ENCODE measurements around the gene BANK1.

BANK1 gene

DNA sequence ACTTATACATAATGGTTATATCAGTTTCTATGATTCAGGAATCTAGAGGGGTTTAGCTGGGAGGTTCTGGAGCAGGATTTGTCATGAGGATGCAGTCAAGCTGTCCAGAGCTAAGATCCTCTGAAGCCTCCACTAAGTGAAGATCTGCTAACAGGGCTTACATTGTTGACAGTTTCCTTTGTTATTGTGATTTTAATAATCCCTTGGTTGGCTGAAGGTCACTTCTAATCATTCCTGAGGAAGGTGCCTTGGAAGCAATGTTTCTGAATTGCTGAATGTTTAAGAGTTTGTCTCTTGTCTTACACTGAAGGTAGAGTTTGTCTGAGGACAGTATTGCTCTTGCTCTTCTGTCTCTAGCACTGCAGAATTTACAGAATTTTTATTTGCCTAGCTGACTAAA lies 41.3 kb downstream of the BANK1 start:
- no peak for DNase-seq (ENCODE audit: low spot score)
- Histone ChIP-seq H3K27ac (no peak overlapping the region), H3K4me3 (no peak overlapping the region)
- TF ChIP-seq, protein P1, sequence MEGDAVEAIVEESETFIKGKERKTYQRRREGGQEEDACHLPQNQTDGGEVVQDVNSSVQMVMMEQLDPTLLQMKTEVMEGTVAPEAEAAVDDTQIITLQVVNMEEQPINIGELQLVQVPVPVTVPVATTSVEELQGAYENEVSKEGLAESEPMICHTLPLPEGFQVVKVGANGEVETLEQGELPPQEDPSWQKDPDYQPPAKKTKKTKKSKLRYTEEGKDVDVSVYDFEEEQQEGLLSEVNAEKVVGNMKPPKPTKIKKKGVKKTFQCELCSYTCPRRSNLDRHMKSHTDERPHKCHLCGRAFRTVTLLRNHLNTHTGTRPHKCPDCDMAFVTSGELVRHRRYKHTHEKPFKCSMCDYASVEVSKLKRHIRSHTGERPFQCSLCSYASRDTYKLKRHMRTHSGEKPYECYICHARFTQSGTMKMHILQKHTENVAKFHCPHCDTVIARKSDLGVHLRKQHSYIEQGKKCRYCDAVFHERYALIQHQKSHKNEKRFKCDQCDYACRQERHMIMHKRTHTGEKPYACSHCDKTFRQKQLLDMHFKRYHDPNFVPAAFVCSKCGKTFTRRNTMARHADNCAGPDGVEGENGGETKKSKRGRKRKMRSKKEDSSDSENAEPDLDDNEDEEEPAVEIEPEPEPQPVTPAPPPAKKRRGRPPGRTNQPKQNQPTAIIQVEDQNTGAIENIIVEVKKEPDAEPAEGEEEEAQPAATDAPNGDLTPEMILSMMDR (IDR thresholded peaks at IDR 0.05), result no peak

DNA sequence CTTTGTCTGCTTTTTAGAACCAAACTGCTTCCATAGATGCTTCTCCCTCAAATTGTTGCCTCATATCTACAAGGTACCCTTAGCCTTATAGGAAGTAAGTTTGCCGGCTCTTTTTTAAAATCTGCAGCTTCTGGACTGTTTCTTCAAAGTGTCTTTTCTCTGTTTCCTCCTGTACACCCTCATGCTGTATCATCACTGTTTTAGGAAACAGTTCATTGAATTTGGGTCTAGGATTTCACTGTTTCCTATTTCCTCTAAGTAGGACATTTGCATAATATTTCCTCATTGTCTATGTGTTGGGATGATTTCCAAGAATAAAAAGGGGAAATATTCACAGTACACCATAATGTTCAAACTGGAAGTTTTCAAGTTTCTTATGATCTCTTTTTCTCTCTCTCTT lies 43.0 kb downstream of the BANK1 start:
- H3K27ac ChIP-seq, result no peak overlapping the region
- no peak overlapping the region for H3K4me3 ChIP-seq
- no peak for DNase-seq (ENCODE audit: low spot score)
- TF ChIP-seq, protein P1 (IDR thresholded peaks at IDR 0.05), result no peak

DNA sequence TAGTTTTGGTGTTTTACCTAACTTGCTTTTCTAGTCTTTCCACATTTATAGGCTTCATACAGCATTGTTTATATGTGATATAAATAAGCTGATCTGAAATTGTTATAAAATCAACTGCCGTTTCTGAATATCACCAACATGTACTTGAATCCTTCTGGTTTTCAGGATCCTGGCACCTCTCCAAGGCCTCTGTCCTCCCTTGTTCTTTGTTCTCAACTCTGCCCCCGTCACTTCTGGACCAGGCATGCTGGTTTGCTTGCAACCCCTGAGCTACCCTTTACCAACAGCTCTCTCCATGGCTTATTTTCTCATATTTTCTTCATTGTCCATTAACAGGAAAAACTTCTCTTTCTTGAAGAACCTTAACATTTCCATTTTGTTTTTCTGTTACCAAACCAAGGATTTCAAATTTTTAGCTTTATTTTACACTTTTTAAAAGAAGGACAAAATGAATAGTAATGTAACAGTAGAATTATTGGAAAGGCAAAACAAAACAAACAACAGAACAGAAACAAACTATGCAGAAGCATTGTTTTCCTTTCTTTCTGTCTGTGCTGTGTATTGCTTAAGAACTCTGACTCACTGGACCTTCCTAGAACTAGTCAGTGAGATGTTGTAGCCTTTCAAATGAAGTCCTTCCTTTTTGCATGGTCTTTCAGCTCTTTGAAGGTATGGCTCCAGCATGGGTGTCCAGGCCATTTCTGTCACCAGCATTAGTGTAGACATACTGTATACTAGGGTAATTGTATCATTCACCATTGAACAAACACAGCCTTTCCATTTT lies 44.8 kb downstream of the BANK1 start:
- DNase-seq (ENCODE audit: low spot score), result no peak
- TF ChIP-seq, protein P1 (IDR thresholded peaks at IDR 0.05), result no peak
- H3K27ac ChIP-seq, result no peak overlapping the region
- no peak overlapping the region for H3K4me3 ChIP-seq

DNA sequence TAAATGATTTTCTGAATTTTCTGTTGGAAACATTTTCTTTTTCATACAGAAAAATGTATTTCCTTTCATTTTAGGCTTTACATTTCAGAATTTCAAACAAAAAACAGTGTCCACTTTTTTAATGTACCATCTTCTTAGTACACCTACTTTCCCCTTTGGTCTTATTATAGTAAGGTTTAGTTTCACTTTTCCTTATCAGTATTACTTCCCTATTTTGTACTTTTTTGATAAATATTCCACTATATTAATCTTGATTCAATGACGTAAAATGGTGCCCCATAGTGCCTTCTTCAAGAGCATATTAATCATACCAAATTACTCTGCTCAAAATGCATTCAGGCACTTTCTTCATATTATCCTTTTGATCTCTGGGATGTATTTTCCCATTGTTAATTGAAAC lies 52.5 kb downstream of the BANK1 start:
- DNase-seq (ENCODE audit: low spot score), result no peak
- no peak overlapping the region for H3K4me3 ChIP-seq
- no peak overlapping the region for H3K27ac ChIP-seq
- TF ChIP-seq, protein P1 (IDR thresholded peaks at IDR 0.05), result no peak

DNA sequence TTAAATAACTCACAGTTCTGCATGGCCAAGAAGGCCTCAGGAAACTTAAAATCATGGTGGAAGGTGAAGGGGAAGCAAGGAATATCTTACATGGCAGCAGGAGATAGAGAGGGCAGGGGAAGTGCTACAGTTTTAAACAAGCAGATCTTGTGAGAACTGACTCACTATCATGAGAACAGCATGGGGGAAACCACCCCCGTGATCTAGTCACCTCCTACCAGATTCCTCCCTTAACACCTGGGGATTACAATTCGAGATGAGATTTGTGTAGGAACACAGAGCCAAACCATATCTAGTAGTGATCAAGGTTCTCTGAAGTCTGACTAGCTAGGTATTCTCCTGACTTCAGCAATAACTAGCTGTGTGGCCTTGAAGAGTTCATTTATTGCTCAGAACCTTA lies 56.0 kb downstream of the BANK1 start:
- TF ChIP-seq, protein P1 (IDR thresholded peaks at IDR 0.05), result no peak
- Histone ChIP-seq H3K27ac (no peak overlapping the region), H3K4me3 (no peak overlapping the region)
- no peak for DNase-seq (ENCODE audit: low spot score)

DNA sequence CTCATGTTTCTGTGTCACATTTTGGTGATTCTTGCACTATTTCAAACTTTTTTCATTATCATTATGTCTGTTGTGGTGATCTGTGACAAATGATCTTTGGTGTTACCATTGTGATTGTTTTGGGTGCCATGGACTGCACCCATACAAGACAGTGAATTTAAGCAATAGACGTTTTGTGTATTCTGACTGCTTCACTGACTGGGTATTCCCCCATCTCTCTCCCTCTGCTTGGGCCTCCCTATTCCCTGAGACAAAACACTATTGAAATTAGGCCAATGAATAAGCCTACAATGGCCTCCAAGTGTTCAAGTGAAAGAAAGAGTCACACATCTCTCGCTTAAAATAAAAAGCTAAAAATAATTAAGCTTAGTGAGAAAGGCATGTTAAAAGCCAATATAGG lies 60.2 kb downstream of the BANK1 start:
- TF ChIP-seq, protein P1 (IDR thresholded peaks at IDR 0.05), result no peak
- H3K4me3 ChIP-seq, result no peak overlapping the region
- H3K27ac ChIP-seq, result no peak overlapping the region
- no peak for DNase-seq (ENCODE audit: low spot score)

DNA sequence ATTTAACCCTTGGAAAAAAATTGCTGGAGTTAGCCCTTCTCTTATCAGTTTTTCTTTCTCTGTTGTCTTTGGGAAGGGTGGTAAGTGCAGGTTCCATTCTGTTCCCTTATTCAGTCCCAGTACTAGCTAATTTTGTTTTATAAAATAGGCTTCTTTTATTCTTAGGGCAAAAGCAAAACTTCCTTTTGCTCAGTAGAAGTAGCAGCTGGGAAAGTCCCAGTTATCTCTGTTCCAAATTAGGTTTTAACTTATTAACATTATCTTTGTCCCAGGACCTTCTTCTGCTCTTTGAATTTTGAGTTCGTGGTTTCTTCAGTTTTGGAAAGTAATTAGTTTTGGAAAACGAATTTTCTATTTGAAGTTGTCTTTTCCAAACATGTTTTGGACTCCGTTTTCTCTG lies 61.1 kb downstream of the BANK1 start:
- no peak overlapping the region for H3K4me3 ChIP-seq
- no peak for DNase-seq (ENCODE audit: low spot score)
- TF ChIP-seq, protein P1 (IDR thresholded peaks at IDR 0.05), result no peak
- H3K27ac ChIP-seq, result no peak overlapping the region

All from coronary artery (tissue), 2 donors.